HG02759 (cell line): ENCODE measurements around the gene UQCC2.

Experiments
- ATAC-seq: cut with Tn5 transposase; IDR thresholded peaks from one replicate; pipeline ENCODE4 v1.9.1; 2021; ENCODE audit warnings: mild to moderate bottlenecking, moderate library complexity; ENCODE audit not compliant: unreplicated experiment

The UQCC2 gene

DNA sequence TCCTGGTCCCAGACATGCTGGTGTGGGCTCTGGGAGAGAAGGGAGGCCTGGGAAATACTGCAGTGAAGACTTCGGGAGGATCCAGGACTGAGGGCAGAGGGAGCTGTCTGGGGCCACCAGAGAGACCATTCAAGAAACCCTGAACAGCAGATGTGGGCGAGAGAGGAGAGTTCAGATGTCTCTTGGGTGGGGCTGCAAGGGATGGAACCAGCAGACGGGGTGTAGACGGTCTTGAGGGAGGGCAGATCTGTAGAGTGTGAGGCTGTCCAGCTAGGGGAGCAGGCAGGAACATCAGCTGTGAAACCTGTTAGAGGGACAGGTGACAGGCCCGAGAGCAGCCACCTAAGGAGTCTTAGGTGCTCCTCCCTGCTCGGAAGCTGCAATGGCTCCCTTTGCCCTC lies 51.5 kb downstream of the UQCC2 start:
- no peak for ATAC-seq

DNA sequence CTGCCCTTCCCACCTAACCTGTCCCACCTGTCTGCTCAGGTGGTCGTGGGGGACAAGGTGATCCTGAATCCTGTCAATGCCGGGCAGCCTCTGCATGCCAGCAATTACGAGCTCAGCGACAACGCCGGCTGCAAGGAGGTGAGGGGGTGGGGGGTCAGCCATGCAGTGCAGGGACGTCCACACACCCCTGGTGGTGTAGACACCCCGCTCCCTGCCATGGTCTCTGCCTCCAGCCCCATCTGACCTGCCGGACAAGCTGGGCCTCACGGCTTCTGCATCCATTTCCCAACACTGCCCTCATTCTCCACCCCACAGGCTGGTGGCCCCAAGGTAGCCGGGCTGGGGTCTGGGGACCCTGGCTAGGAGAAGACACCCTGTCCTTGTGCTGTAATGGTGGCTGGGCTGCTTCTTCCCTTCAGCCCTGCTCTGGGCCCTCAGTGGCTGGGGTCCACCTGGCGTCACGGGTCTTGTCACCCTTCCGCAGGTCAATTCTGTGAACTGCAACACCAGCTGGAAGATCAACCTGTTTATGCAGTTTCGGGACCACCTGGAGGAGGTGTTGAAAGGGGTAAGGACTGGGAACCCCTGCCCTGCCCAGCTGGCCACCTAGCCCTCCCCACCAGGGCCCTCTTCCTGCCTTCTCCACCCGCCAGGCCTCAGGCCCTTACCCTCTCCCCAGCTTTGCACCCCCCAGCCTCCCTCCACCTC lies 52.4 kb downstream of the UQCC2 start:
- ATAC-seq, result no peak

DNA sequence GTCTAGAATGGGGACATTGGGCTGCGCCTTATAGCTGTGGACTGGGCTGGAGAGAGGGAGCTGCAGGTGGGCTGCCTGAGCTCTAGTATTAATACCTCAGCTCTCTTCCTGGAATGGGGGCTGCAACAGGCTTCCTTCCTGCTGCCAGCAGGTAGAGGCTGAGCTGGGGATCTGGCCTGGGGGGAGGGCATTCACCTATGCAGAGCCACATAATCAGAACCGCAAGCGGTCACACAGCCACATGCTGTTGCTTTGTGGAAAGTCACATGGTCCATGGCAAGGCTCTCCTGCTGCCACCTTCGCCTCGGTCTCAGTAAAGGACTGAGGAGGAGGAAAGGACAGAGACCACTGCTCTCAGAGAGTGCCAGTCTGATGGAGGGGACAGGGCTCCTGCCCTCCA lies 54.7 kb downstream of the UQCC2 start:
- no peak for ATAC-seq

DNA sequence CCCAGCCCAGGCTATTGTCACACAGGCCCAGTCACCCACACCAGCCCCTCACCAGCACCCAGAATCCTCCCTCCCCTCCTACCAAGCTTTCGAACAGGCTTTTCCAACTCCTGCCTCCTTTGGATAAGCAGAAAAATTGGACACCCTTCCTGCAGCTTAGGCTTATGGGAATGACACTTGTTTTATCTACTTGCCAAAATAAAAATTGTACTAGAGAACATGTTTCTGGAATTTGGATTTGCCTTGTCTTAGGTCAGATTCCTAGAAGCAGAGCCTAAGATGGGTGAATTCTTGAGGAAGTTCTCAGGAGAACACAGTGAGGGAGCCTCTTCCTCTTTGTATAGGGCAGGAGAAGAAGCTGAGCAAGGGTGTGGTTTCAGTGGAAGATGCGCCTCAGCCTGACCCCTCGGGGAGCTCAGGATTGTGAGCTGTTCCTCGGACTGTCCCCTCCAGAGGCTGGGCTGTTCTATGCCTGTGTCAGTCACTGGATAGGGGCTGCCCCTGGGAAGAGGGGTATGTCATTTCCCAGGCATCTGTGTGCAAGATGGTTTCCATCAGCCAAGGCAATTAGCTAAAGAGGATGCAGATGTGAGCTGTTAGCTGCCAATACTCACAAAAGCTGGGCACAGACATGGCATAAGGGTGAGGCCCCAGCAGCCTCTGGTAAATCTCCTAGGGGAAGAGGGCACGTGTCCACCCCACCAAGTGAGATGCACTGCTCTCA lies 56.5 kb downstream of the UQCC2 start:
- no peak for ATAC-seq

DNA sequence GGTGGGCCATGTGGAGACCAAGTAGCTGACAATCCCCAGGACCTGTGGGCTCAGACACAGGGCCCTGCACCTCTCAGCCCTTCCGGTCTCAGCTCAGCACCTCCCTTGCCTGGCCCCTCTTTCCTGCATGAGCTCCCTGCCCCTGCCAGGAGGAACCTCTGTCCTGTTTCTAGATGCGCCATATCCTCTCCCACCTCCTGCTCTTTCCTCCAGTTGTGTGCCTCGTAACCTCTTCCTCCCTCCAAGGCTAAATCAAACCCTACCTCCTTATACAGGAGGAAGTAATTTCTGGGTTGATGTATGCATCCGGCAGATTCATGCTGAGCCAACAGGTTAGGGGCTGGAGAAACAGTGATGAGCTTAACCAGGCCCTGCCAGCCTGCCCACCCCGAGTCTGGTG lies 59.5 kb downstream of the UQCC2 start:
- ATAC-seq, result no peak

DNA sequence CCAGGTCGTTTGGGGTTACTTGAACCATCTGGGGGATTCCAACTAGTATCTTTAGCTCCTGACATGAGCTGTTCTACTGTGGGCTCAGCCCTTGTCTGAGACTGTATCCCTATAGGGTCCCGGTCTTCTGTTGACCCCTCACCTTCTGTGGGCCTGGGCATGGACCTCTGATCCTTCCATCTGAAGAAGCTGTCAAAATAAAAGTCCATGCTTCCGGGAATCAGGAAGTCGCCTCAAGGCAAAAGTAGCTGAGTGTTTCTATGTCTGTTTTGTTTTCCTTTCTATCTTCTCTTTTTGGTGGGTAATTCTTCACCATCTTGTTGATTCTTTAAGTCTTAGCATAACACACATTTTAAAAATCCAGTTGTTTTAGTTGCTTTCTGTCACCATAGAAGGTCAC lies 60.1 kb downstream of the UQCC2 start:
- ATAC-seq, result no peak
